GM18526 (cell line): Measurements from ENCODE around the gene ARSB.

Experiments
- POLR2A ChIP-seq: IDR thresholded peaks from 3 replicates; pipeline ENCODE4 v1.6.1; 2011; ENCODE audit not compliant: insufficient read length; ENCODE audit errors: extremely low read depth

Gene ARSB

DNA sequence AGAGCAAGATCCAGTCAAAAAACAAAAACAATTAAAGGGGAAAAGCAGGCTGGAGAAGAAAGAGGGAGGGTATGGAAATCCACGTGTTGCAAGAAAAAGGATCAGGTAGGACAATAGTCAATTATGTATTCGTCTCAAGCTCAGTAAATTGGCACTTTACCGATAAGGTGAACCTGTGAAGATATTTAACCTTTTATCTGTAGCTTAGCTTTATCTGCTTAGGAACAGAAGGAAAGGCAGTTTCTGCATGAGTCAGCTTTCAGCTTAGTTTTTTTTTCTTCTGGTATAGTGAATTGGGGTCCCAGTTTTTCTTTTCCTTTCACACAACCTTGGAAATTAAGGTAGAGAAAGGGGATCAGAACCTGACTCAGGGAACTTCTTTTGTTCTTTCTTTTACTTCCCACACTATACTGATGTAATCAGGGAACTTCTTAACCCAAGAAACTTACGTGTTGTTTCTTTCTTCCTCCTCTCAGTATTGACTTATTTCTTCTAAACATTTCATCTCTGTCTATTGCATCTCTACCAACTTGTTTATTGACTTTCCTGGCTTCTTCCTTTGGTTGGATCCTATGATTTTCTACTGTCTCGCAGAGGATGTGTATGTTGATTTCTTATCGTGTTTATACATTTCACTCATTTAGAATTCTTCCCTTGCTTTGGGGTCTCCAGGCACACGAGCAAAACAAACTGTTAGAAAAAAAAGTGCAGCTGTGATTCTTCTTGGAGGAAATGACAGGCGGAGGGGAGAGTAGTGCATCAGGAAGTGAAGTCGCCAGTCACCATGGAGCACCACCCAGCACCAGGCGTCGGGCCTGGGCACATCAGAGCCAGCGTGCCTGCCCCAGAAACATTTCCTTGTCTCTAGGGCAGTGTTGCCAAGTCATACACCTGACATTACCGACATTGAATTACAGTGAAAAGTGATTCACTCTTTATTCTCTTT is 213.6 kb downstream of the ARSB start:
- no peak for TF ChIP-seq POLR2A

DNA sequence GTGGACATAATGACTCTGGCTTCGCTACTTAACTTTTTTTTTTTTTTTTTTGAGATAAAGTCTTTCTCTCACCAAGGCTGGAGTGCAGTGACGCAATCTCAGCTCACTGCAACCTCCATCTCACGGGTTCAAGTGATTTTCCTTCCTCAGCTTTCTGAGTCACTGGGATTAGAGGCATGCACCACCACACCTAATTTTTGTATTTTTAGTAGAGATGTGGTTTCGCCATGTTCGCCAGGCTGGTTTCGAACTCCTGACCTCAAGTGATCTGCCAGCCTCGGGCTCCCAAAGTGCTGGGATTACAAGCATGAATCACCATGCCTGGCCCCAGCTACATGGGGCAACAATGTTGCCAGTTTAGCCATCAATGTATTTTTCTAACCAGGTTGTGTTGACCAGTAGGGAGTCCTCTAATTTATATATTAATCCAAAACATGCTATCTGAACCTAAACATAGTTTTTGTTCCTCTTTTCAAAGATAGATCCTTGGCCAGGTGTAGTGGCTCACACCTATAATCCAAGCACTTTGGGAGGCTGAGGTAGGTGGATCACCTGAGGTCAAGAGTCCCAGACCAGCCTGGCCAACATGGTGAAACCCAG is 216.2 kb downstream of the ARSB start:
- no peak for TF ChIP-seq POLR2A

DNA sequence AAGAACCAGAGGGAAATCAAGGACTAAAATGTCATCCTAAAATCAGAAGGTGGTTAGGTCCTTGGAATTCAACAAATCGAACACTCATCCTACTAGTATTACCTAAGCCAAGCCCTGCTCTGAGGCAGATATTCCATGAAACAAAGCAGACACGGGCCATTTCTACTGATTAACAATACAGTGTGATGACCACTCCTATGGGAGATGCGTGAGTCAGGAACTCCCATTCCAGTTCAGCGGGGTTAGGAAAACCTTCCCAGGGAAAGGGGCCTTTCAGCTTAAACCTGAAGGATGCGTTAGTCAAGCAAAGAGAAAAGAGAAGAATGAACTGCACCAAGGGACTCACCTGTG is 218.7 kb downstream of the ARSB start:
- no peak for TF ChIP-seq POLR2A

DNA sequence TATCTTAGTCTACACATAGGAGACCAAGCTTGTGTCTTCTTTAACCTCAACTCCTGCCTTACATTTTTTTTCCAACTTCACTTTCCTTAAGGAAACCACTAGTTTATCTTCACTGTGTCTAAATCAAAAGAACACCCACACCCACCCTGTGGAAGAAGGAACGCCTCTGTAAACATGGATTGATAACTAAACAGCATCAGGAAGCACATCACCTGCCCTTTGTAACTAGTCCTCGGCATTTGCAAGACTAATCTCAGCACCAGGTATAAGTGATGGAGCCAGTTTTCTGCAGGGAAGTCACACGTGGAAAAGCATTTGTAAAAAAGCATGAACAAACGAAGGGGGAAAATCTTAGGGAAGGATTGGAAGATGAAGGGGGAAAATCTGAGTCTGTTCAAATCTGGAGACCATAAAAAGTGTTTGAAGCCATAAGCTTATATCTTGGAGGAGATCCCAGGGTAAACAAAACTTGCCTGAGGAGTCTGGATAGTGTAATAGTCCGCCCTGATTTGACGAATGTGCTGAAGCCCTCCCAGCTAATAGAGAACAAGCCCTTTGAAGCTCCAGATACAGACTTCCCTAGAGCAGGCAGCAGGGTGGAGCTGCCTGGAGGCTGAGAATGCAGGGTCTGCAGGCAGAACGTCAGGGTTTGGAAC is 219.2 kb downstream of the ARSB start:
- no peak for TF ChIP-seq POLR2A

DNA sequence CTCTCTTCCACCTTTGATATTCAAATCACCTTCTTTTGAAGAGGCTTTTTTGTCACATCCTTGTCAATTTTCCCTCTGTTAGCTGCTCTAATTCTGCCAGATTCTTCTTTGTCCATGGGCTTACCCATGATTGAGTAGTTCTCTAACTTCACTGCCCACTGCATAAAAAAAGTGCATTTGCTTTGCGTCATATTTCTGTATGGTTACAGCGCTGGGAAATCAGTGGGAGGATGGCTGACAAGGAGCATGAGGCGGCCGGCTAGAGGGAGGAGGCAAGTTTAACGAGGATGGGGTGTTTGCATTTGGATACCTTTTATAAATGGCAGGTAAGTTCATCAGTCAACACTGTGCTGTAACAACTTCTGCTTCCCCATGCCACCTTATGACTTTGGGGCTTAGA is 220.0 kb downstream of the ARSB start:
- TF ChIP-seq POLR2A = no peak

DNA sequence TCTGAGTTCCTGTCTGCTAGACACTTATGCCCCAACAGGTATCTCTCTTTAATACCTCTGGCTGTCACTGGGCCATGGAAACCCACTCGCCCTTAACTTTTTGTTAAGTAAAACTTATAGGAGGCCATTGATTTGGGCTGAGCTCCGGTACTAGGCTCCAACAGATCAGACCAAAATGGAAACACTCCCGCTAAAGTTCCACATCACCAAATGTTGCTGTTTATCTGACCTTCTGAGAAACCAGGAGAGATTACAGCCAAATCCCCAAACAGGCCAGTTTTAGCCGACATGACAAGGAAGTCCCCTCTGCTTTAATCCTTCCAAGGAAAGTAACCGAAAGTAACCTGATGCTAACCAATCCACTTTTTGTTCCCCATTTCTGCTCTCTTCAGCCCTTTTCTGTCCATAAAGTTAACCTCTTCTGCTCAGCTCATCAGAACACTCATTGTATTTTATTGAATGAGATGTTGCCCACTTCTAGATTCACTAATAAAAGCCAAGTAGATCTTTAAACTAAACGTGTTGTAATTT is 221.4 kb downstream of the ARSB start:
- no peak for TF ChIP-seq POLR2A

DNA sequence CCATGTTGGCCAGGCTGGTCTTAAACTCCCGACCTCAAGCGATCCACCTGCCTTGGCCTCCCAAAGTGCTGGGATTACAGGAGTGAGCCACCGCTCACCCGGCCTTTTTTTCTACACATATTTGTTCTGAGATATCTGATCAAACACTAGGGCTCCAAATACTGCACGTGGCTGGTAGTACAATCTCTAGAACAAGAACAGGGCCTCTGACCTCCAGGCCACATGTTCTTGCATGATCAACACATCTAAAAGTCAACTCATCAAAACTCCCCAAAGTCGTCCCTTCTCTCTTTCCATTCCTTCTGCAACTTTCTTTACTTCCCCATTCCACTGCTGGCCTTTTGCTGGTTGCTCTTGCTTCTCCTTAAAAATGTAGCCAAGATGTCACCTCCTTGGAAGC is 223.3 kb downstream of the ARSB start:
- TF ChIP-seq POLR2A = no peak

DNA sequence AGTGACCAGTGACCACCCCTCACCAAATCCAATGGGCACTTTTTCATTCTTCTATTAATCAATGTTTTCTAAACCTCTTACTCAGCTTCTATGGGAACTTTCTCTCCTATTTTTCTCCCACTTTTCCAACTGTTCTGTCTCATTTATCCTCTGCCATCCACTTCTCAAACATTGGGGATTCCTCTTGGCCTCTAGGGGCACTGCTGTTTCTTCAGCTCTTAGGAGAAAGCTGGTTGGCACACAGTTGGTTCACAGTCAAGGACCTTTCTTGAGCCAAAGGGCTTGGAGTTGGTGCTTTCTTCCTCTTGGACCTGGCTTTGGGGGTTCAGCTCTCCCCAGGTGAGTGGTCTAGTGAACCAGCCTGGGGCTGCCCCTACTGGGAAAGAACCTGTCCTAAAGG is 224.3 kb downstream of the ARSB start:
- TF ChIP-seq POLR2A = no peak

DNA sequence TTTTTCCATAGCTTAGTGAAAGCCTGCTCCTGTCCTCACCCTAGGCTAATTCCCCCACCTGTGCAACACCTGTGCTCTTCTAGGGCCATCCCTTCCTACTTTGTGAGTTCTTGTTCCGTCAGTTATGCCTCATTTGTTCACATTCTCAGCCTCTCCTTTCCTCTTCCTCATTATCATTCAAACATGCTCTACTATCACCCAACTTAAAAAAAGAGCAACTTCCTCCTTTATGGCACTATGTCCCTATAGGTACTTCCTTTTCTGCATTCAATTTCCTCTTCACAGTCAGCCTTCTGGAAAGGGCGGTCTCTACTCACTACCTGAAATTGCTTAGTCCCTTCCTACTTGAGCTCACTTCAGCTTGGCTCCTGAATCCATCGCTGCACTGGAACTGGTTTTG is 224.7 kb downstream of the ARSB start:
- TF ChIP-seq POLR2A = no peak

DNA sequence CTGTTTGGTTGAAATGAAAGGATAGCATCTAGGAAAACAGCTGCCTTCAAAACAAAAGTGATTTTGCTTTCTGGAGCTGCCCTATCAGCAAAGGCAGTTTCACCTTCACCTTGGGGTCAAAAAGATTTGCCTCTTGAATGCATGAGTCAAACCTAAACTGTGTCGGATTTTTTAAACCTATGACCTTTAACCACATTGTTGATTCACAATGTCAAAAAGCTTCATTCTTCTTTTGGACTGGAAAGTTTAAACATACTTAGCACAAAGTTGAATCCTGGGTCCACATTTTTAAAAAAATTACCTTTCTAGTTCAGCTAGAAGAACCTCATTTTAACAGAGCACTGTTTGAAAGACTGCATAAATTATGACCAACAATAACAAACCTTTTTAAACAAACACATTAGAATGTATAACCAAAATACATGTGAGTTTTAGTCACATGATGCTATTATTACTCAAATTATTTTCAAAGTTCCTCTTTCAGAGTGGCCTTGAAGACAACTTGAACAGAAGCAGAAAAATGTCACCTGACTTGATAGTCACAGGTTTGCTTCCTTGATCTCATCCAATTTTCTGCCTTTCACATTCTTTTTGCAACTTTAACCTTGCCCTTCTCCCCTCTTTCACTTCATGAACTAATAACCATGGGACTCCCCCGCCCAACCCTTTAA is 226.8 kb downstream of the ARSB start:
- TF ChIP-seq POLR2A = peak; percentile 5

DNA sequence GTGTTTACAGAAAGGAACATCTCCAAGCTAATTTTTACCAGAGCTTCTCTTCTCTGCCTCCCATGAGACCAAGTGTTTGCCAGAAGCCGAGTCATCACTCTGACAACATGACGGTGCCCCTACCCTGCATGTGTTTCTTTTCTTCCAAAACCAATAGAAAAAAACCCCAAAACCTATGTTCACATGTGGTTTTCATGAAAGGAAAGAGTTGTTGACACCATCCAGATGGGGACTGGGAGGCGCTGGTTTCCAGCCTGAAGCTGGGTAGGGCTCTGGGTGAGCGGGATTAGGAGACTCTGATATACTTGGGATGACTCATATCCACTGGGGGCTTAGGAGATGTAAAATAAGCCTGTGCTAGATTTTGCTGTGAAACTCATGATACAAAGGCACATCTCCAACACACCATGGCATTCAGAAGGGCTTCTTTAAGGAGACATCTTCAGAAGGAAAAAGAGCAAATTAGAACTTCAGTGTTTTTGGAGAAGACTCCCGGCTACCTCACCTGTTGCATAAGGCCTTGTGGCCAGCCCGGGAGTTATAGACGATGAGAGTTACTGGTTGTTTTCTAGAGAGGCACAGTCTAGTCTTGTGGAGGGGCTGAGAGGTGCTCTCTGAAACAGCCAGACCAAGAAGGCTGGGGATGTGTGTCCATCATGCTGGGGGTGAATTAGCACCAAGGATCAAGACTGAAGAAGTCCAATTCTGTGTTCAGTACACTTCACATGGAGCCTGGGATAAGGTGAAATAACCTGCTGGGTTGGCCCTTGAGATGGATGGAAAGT is 227.6 kb downstream of the ARSB start:
- no peak for TF ChIP-seq POLR2A

DNA sequence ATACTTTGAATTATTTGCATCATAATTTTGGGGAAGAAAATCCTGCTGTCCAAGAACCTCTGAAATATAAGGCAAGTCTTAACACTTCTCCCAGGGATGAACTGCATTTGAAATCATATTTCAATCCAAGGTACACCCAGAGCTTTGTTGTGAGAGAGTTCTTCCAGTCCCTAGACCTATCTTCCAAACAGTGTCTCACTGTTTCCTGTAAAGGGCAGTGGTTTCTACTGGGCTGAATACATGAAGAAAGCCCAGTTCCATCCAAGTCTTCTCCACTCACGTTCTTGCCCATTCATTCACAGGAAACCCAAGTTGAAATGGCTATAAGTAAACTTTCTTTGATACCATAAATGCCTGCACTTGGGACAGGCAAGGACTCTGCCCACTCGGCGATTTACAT is 228.3 kb downstream of the ARSB start:
- TF ChIP-seq POLR2A = no peak

DNA sequence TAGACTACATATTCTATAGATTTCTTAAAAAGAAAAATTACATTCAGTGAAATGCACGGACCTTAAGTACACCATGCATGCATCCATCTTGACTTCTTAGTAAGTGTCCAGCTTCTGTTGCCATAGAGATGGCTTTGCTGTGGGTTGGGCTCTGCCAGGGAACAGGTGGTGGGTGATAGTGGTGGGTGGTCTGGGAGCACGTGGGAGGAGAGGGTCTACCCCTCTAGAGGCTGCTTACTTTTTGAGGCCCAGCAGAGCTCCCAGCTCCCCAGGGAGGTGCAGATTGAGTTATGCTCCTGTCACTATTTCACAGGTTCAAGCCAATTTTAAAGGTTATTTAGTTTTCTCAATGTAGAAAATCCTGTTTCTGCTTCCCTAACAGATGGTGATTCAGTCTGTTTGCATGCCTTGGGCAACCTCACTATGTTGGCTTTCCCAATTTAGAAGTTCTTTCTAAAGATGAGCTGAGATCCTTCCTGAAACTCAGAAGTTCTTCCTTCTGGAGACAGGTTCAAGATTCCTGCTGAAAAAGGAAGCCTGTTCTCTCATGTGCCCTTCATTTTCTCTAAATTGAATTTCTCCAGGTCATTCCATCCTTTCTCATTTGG is 229.2 kb downstream of the ARSB start:
- no peak for TF ChIP-seq POLR2A

DNA sequence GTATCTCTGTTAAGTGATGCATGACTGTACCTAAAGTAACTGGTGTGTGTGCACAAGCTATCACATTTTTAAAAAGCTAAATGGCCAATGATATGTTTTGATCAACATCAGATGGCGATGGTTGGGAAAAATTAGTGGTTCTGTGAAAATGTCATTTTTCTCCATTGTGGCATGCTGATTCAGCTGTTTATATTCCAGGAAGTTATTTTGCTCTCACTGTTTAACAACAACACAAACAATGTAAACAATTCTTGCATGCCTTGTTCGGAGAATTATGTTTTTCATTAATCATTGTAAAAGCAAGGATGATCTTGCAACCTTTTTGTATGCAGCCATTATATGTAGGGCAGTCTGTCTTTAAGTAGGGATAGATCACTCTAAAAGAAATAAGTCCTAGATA is 230.5 kb downstream of the ARSB start:
- TF ChIP-seq POLR2A = no peak
